Vagina (tissue), 2 donors: Measurements from ENCODE around the gene HES1. TPM values are rescaled to one million over a fixed set of nuclear protein-coding genes. Genes with fewer than 3 reads are reported as not detected.

Experiments used
- DNase-seq, 2 donors: peaks; one replicate each; pipeline ENCODE4 v3.0.0-alpha.2; 2017; ENCODE audit errors: extremely low spot score in 2 of 2
- H3K27ac ChIP-seq: fragments of 200-600 bp; sonication (generic); one replicate; pipeline ENCODE4 v1.5.1; 2019
- H3K27me3 ChIP-seq: fragments of 200-600 bp; sonication (generic); one replicate; pipeline ENCODE4 v1.5.1; 2019
- H3K36me3 ChIP-seq, 2 donors: fragments of 200-600 bp; sonication (generic); one replicate each; pipeline ENCODE4 v1.5.1; 2017 to 2019
- H3K4me1 ChIP-seq: fragments of 200-600 bp; sonication (generic); one replicate; pipeline ENCODE4 v1.5.1; 2019
- H3K4me3 ChIP-seq, 2 donors: fragments of 200-600 bp; sonication (generic); 1 replicate in 1 of 2; 2 replicates in 1 of 2; pipeline ENCODE4 v1.5.1; 2016 to 2019
- H3K9me3 ChIP-seq: fragments of 200-600 bp; sonication (generic); one replicate; pipeline ENCODE4 v1.5.1; 2019
- CTCF ChIP-seq, 3 experiments: fragments of 450-650 bp in 2 of 3; fragments of 200-600 bp in 1 of 3; sonication (generic) in 1 of 3; IDR thresholded peaks; one replicate each; pipeline ENCODE4 v1.5.1; 2017 to 2019; ENCODE audit warnings: antibody characterized with exemption in 3 of 3, mild to moderate bottlenecking in 2 of 3, moderate library complexity in 2 of 3
- POLR2A ChIP-seq, 2 donors: fragments of 450-650 bp; IDR thresholded peaks; one replicate each; pipeline ENCODE4 v1.6.1; 2017; ENCODE audit warnings: antibody characterized with exemption in 2 of 2, mild to moderate bottlenecking in 2 of 2, moderate library complexity in 2 of 2
- POLR2AphosphoS5 ChIP-seq, 2 donors: sonication (generic); formaldehyde crosslinking; IDR thresholded peaks; one replicate each; pipeline ENCODE4 v1.9.0; 2017; ENCODE audit warnings: antibody characterized with exemption in 2 of 2, mild to moderate bottlenecking in 2 of 2, low read depth in 1 of 2; ENCODE audit not compliant: insufficient read depth in 1 of 2
- intact Hi-C: fragments of 100-400 bp; cut with DNase I; formaldehyde crosslinking; loops from one replicate; pipeline ENCODE4 v1.15.1; 2023
- total RNA-seq: library from RNA; depleted of rRNA; stranded (reverse); fragments of >200 nt; gene quantifications from one replicate; pipeline ENCODE4 v1.2.3, GENCODE V29; 2016

Gene HES1
- total RNA-seq, 1 donor from 2014 or later: 191 TPM

GRCh38 chr3:194161131-194162045 lies 25.4 kb downstream of the HES1 start:
- Histone ChIP-seq H3K27me3 (no peaks in the 10 kb centered on the region), H3K27ac (peak overlapping the region; percentile 37)
- DNase-seq: no peak

GRCh38 chr3:194162070-194162678 lies 26.2 kb downstream of the HES1 start:
- peaks cover 16% of the 10 kb centered on the region for H3K4me1 ChIP-seq
- intact Hi-C loops: no loop called here
- DNase-seq: no peak
- no peaks in the 10 kb centered on the region for H3K27me3 ChIP-seq
- no peak for TF ChIP-seq POLR2AphosphoS5 (IDR thresholded peaks at IDR 0.05; ENCODE audit: insufficient read depth in 1 of 2, low read depth in 1 of 2)
- TF ChIP-seq POLR2A (IDR thresholded peaks at IDR 0.05): no peak
- no peak for TF ChIP-seq CTCF (IDR thresholded peaks at IDR 0.05)
- no peaks in the 10 kb centered on the region for H3K9me3 ChIP-seq
- H3K27ac ChIP-seq: no peak overlapping the region
- H3K4me3 ChIP-seq: no peak overlapping the region
- H3K36me3 ChIP-seq: no peaks in the 10 kb centered on the region

More at GRCh38 chr3:194161131-194162045, 25.4 kb downstream of the HES1 start:
- Histone ChIP-seq H3K9me3 (no peaks in the 10 kb centered on the region), H3K4me3 (no peak overlapping the region), H3K4me1 (peaks cover 9% of the 10 kb centered on the region), H3K36me3 (no peaks in the 10 kb centered on the region)
- TF ChIP-seq CTCF (IDR thresholded peaks at IDR 0.05): no peak
- intact Hi-C loops: no loop called here

GRCh38 chr3:194162817-194163584 lies 27.1 kb downstream of the HES1 start:
- peaks cover 17% of the 10 kb centered on the region for H3K4me1 ChIP-seq
- H3K4me3 ChIP-seq: no peak overlapping the region
- H3K9me3 ChIP-seq: no peaks in the 10 kb centered on the region
- no peaks in the 10 kb centered on the region for H3K27me3 ChIP-seq
- intact Hi-C loops: no loop called here
- H3K27ac ChIP-seq: no peak overlapping the region
- no peak for DNase-seq
- no peak for TF ChIP-seq POLR2A (IDR thresholded peaks at IDR 0.05)
- no peak for TF ChIP-seq CTCF (IDR thresholded peaks at IDR 0.05)
- no peak for TF ChIP-seq POLR2AphosphoS5 (IDR thresholded peaks at IDR 0.05; ENCODE audit: insufficient read depth in 1 of 2, low read depth in 1 of 2)
- no peaks in the 10 kb centered on the region for H3K36me3 ChIP-seq

GRCh38 chr3:194163697-194164096 lies 27.7 kb downstream of the HES1 start:
- Histone ChIP-seq H3K9me3 (no peaks in the 10 kb centered on the region), H3K27ac (no peak overlapping the region), H3K27me3 (no peaks in the 10 kb centered on the region), H3K4me3 (no peak overlapping the region), H3K36me3 (no peaks in the 10 kb centered on the region), H3K4me1 (peaks cover 17% of the 10 kb centered on the region)
- no peak for DNase-seq
- TF ChIP-seq POLR2AphosphoS5 (IDR thresholded peaks at IDR 0.05; ENCODE audit: insufficient read depth in 1 of 2, low read depth in 1 of 2) (no peak), POLR2A (IDR thresholded peaks at IDR 0.05) (no peak), CTCF (IDR thresholded peaks at IDR 0.05) (no peak)
- intact Hi-C loops: no loop called here
